Hypothalamus (tissue), 51 donors: ENCODE data around the gene IKZF4.
"Not testable (repeated sequence)": the region's sequence is repeated elsewhere in the genome, so short reads cannot be mapped to it uniquely, and the experiment has no call there.

ENCODE experiments used
- DNase-seq, 51 donors: peaks; one replicate each; lab custom pipeline; 2025; lab: John Stamatoyannopoulos, UW

The IKZF4 gene

GRCh38 chr12:55997535-55997859, 23.3 kb upstream of the IKZF4 start:
- DNase-seq: peak in 4 of 51 donors; percentile 25 to 29 (median 27)

- not testable (repeated sequence) for DNase-seq
Observed at GRCh38 chr12:55999522-55999921, 21.3 kb upstream of the IKZF4 start.

GRCh38 chr12:55999999-56000540, 20.8 kb upstream of the IKZF4 start:
- not testable (repeated sequence) for DNase-seq

GRCh38 chr12:56001487-56002100, 19.2 kb upstream of the IKZF4 start:
- DNase-seq: no peak

GRCh38 chr12:56003376-56003775, 17.5 kb upstream of the IKZF4 start:
- not testable (repeated sequence) for DNase-seq

- DNase-seq: no peak
Observed at GRCh38 chr12:56004211-56004610, 16.6 kb upstream of the IKZF4 start.

- DNase-seq: peak in 38 of 51 donors; percentile 15 to 76 (median 51)
Observed at GRCh38 chr12:56007564-56008559, 13.0 kb upstream of the IKZF4 start.

GRCh38 chr12:56010111-56010570, 10.7 kb upstream of the IKZF4 start:
- DNase-seq: no peak

- DNase-seq: no peak
Observed at GRCh38 chr12:56011509-56012090, 9.2 kb upstream of the IKZF4 start.

- peak in 3 of 51 donors; percentile 2 to 6 (median 6) for DNase-seq
Observed at GRCh38 chr12:56013482-56013881, 7.4 kb upstream of the IKZF4 start.

- no peak for DNase-seq
Observed at GRCh38 chr12:56014205-56014604, 6.6 kb upstream of the IKZF4 start.

- no peak for DNase-seq
Observed at GRCh38 chr12:56017181-56017580, 3.7 kb upstream of the IKZF4 start.

- DNase-seq: no peak
Observed at GRCh38 chr12:56018356-56018755, 2.5 kb upstream of the IKZF4 start.

- DNase-seq: peak in 4 of 51 donors; percentile 12 to 39 (median 16)
Observed at GRCh38 chr12:56021889-56022497, 1.1 kb downstream of the IKZF4 start.

- DNase-seq: no peak
Observed at GRCh38 chr12:56028511-56029165, 7.8 kb downstream of the IKZF4 start.

GRCh38 chr12:56029166-56029519, 8.3 kb downstream of the IKZF4 start:
- DNase-seq: no peak

- peak in 13 of 51 donors; percentile 1 to 40 (median 6) for DNase-seq
Observed at GRCh38 chr12:56029666-56030293, 8.9 kb downstream of the IKZF4 start.

GRCh38 chr12:56031987-56032386, 11.1 kb downstream of the IKZF4 start:
- DNase-seq: no peak

- DNase-seq: no peak
Observed at GRCh38 chr12:56034586-56035332, 13.9 kb downstream of the IKZF4 start.
